Measurements from ENCODE around the gene FBXW7.
"Not testable (repeated sequence)": the region's sequence is repeated elsewhere in the genome, so short reads cannot be mapped to it uniquely, and the experiment has no call there.

The FBXW7 gene, protein sequence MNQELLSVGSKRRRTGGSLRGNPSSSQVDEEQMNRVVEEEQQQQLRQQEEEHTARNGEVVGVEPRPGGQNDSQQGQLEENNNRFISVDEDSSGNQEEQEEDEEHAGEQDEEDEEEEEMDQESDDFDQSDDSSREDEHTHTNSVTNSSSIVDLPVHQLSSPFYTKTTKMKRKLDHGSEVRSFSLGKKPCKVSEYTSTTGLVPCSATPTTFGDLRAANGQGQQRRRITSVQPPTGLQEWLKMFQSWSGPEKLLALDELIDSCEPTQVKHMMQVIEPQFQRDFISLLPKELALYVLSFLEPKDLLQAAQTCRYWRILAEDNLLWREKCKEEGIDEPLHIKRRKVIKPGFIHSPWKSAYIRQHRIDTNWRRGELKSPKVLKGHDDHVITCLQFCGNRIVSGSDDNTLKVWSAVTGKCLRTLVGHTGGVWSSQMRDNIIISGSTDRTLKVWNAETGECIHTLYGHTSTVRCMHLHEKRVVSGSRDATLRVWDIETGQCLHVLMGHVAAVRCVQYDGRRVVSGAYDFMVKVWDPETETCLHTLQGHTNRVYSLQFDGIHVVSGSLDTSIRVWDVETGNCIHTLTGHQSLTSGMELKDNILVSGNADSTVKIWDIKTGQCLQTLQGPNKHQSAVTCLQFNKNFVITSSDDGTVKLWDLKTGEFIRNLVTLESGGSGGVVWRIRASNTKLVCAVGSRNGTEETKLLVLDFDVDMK

DNA sequence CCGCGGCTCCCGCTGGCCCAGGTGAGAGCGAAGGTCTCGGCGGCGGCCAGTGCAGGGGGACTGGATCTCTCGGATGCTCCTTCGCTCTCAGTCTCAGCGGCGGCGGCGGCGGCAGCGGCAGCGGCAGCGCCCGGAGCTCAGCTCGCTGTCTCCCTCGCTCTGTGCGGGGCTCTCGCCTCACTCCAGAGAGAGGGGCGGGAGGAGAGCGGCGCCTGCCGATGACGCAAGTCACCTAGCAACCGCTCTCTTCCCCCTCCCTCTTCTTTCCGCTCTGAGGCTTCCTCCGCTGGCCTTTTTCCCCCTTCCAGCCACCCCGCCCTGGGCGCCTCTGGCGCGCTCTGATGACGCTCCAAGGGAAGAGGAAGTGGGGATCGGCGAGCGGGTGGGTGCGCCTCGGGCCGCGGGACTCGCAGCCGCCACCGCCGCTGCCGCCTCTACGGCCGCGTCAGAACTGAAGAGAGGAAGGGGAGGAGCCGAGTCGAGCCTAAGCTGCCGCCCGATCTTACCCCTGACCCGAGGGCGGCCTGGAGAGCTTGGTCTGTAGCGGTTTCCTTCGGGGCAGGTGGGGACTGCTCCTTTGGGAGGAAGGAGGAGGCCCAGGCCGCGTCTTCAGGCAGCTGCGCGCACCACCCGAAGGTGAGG lies at the start of gene FBXW7:
TSS of gene FBXW7 (minus strand) at position 190 of the 642 bp plus-strand sequence. CDS start 124,289 bp downstream, outside the sequence.
- DNase-seq: peak; percentile 100

DNA sequence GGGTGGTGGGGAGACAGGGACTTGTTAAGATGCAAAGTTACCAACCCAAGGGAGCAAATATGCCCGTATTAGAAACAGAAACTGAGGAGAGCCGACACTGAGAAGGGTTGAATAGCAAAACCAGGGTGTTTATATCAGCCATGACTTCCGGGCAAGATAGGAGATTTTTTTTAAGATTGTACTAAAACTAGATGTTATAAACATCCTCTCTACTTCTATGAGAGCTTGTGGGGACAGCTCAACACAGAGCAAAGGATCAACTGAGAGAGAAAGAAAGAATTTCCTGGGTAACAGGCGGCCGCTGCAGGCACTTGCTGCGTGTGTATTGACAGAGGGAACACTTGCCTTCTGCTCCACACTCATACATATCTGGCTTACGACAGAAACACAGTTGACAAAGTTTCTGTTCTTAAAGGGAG lies 49.1 kb upstream of the FBXW7 start:
- no peak for DNase-seq

DNA sequence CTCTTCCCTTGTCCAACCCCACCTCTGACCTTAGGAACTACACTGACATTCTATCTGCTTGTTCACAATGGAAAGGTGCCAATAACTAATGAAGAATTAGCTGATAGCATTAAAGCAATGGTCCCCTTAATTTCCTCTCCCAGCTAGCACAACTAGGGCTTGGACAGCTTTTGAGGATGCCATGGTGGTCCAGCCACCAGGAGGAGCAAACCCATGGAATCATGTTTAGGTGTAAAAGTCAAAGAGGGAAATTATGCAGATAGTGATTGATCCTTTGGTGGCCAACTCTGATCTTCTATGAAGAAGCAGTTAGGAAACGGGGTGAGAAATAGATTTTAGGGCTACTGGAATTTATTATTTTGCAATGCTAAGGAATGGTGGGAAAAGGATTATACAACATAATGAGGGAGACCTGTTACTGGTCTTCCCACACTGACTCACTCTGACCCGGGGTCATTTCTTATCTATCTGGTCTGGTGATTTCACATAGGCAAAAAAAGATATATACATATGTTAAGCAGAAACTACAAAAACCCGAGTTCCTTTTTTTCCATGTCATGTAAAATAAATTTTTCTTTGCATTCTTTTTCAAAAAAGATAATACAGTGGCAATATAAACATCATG lies 45.8 kb upstream of the FBXW7 start:
- no peak for DNase-seq

DNA sequence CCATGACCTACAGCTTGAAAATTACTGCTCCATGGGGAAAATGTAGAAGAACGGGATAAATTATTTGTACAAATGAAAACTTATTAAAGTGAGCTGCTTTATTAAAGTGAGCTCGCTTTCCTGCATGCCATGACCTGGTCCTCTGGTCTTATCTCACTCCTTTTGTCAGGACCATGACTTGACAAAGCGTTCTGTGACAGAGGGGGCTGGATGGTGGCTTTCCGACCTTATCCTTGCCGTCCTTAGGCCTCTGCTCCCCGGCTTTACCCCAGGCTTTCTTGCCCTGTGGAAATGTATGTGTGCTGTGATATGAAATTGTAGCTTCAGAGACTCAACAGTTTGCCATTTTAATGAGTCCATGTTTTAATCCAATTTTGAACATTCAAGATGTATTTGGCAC lies 44.0 kb upstream of the FBXW7 start:
- no peak for DNase-seq

DNA sequence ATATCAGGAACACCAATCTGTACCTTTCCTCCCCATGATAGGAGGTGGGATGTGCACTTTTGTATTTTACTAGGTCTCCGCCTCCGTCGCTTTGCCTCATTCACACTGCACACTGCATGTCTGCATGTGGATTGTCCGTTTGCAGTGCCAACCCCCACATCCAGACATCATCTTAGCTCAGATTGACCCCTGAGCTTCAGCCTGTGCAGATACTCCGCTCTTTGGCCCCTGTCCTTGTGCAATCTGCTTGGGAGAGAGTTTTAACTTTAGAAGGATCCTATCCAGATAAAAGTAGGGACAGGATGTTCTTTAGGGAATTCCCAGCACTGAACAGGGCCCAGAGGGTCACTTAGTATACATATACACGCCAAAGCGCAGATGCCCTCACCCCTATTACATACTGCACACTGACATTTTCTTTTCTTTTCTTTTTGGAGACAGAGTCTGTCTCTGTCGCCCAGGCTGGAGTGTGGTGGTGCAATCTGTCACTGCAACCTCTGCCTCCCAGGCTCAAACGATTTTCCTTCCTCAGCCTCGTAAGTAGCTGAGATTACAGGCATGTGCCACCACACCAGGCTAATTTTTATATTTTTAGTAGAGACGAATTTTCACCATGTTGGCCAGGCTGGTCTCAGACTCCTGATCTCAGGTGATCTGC lies 43.3 kb upstream of the FBXW7 start:
- DNase-seq: no peak

DNA sequence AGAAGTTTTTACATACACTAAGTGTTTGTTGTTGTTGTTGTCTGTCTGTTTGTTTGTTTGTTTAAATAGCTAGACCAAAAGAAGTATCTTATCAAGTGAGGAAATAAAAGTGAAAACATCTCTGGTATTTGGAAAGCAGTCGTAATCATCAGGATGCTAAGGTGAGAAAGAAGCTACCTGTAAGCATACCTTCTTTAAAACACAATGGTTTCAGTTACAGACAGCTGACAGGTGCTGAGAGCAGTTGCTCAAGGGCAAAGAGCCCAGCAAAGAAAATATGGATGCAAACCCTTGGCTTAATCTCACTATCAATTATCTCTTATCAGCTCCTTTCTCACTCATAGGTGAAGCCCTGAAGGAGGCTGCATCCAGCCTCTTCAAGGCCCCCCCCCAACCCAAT lies 42.8 kb upstream of the FBXW7 start:
- no peak for DNase-seq

DNA sequence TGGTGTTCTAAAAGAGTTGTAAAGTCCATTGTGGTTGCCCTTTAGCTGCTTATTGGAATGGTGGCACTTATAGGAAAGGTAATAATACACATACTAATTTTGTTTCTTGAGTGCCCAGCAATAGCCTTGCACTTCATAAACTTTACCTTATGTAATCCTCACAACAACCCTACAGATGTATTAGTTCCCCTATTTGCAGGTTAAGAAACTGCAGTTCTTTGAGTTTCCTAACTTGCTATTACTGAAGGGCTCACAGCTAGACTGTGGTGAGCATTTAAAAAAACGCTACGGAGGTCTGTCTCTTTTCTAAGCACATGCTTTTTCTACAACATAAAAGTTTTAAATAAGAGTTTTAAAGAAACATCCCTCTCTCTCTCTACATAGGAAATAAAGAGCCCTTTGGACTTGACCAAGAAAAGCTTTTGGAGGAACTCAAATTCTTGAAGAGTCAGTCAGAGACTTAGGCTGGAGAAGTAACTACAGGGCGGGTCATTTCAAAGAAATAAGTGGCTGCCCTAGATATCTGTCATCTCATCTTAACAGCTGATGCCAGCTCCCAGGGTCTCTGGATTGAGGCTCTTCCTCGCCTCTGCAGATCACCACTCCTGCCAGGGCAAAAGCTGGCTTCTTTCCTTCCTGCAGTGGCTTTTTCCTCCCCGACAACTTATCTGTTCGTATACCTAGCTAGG lies 42.0 kb upstream of the FBXW7 start:
- no peak for DNase-seq

DNA sequence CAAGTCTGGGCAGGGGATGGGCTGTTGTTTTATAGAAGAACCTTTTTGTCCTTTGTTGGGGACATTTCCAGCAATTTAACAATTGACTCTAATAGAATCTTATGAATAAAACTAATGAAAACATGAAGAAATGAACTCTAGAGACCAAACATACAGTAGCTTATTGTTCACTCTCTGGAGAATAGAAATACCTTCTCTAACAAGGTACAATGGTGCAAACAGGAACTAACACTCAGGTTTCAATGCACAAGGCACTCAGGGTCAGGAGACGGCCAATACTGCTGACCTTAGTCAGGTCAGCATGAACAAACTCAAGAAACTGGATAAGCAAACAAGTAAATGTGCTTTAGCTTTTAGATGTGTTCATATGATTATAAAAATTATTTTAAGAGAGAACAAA lies 39.6 kb upstream of the FBXW7 start:
- no peak for DNase-seq

DNA sequence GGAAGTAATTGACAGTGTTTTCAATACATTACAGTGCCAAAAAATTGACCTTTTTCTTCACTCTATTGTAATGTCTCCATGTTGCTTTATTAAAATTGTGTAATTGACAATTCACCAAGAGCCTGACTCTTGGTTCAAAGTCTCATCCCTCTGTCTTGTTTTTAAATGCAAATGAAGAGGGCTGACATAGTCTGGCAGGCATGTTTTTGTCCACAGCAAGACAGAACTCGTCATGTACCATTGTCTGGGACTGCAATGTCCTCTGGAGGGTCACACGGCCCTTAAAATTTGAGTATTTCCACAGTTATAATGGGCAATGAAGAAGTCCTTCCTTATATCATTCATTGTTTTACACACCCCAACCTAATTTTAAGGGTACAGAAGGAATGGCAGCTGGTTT lies 38.0 kb upstream of the FBXW7 start:
- DNase-seq: no peak

DNA sequence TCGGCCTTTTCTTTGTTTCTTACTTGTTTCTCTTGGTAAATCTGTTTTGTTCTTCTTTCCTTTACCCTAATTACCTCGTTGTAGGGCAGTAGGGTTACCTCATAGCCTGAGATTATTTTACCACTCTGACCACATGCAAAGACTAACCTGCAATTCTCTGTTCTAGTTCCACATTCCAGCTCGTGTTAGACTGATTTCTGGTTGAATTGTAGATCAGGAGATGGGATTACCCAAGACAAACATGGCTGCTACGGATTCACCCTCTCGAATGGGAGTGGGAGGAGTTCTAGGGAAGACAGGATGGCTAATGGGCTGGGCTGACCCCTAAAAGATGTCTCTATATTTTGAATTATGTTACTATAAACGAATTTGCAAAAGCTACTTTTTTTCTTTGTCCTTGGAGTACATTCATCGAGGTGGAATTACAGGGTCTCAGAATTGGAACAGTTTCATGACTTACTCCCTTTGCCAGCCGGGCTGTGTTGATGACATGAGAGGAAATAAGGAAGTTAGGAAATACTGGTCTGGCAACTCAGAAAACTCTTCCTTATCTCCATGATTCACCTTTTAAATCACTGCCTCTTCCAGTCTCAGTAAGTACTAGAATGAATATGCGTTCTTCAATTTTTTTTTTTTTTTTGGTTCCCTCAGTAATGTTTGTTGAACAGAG lies 36.7 kb upstream of the FBXW7 start:
- DNase-seq: no peak

DNA sequence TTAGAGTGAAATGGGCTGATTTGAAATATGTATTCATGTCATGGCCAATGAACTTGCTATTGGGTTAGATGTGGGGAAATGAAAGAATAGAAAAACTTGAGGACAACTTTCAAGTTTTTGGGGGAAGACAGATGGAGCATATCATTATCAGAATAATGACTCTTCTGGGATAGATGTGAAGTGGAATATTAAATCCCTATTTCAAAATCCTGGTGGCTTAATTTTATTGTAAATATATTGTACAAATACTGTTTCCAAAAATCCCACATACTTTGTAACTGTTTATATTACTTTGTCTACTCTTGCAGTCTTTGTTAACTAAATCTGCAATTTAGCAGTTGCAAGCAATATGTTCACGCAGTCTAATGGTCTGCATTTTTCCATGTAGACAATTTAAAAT lies 35.9 kb upstream of the FBXW7 start:
- DNase-seq: no peak

DNA sequence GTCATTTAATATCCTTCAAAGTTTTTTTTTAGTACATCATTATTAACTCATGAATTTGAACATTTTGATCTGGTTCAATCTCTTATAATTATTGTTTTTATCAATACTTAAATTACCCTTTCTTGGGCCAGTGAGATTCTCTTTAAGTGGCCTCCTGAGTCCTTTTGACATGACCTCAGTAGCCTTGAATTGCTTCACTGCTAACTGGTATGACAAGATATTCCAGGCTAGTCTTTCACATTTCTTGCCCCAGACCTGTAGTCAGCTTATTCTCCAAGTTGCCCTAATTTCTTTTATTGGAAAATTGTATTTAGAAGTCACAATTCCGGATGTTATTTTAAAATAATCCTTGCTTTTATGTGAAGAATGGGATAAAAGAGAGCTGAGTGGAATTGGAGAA lies 35.4 kb upstream of the FBXW7 start:
- no peak for DNase-seq

DNA sequence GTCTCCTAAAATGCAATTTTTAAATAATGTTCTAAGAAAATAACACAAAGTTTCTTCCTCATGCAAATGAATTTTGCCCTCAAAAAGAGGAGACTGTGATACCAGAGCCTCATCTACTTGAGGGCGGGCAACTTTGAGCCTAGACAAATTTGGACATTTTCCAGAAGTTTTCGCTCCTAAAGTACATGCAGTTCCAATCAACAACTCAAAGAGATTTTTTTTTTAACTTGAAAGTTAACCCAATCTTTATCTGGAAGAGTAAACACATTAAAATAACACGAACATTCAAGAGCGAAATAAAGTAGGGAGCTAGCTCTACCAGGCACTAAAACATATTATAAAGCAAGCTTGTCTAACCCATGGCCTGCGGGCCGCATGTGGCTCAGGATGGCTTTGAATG lies 29.4 kb upstream of the FBXW7 start:
- DNase-seq: no peak

DNA sequence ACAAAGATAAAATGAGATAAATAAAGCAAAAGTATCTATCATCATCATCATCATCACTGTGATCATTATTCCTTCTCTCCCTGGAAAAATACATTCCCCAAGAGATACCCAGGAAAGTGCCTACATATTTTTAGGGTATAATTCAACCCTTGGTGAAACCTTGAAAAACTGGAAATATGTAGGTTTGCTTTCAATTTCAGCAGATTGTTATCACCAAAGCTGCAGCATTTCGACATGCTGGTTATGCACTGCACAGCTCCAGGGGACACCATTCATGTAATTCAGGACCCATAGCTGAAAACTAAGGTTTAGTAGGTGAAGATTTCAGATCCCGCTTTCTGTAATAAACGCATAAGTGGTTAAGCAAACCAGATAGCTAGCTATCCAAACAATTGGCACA lies 28.4 kb upstream of the FBXW7 start:
- no peak for DNase-seq

DNA sequence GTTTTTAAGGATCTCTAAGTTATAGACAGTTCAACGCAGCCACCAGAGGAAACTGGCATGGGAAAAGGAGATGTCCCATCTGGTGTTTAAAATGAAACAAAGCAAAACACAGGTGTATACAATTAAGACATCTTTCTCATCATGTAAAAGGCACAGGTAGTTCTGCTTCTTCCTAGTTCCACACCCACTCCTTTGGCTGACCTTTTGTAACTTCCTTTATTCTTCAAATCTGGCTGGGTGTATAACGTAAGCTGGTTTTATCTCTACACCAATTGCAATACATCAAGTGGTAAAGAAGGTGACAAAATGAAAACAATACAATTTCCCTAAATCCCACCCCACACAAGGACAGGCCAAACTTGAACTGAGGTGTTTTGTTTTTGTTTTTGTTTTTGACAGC lies 27.3 kb upstream of the FBXW7 start:
- DNase-seq: no peak

DNA sequence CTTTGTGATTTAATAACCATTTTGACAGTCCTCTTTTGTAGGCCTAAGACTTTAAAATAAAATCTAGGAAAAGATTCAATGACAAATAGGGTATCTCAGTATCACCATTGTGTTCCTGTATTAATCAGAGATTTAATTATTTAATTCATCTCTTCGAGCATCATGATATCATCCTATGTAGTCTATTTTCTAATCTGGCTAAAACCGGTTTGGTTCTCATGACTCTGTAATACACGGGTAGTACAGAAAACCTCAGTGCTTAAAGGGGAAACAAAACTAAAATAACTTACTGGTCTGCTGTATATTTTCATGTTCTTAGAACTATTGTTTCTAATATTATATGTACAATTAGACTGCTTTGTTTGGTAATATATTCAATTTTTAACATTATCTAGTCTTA lies 23.7 kb upstream of the FBXW7 start:
- no peak for DNase-seq

DNA sequence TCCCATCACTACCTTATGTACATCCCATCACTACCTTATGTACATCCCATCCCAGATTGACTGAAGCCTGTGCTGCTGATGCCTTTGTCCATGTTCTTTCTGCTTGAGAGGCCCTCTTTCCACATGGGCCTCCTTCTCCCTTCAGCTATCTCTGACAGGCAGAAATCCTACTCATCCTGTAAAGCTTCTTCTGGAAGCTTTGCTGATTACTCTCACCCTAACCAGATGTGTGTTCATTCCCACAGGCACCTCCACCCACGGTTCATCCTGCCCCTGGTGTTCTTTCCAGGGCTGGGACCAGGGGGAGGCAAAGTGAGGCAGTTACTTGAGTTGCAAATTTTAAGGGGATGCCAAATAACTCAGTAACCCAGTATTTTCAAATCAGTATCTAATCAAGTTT lies 22.5 kb upstream of the FBXW7 start:
- DNase-seq: no peak

DNA sequence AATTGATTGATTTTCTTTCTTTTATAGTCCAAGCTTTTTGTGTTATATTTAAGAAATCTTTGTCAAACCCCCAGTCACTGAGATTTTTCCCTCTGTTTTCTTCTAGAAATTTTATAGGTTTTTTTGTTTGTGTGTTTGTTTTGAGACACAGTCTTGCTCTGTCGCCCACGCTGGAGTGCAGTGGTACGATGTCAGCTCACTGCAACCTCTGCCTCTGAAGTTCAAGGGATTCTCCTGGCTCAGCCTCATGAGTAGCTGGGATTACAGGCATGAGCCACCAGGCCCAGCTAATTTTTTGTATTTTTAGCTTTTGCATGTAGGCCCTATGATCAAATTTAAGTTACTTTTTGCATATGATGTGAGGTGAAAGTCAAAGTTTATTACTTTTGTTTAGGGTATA lies 20.9 kb upstream of the FBXW7 start:
- DNase-seq: no peak

DNA sequence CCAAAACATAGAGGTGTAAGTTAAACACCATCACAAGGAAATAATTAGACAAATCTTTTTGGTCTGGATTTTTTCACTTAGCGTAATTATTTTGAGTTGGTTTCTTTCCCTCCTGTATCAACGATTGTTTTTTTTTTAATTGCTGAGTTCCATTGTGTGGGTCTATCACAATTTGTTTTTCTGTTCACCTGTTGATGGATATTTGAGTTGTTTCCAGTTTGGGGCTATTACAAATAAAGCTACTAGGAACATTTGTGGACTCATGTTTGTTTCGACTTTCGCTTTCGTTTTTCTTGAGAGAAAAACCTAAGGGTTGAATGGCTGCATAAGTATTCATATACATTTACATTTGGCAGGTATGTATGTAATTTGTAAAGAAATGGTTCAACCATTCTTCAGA lies 20.4 kb upstream of the FBXW7 start:
- no peak for DNase-seq

DNA sequence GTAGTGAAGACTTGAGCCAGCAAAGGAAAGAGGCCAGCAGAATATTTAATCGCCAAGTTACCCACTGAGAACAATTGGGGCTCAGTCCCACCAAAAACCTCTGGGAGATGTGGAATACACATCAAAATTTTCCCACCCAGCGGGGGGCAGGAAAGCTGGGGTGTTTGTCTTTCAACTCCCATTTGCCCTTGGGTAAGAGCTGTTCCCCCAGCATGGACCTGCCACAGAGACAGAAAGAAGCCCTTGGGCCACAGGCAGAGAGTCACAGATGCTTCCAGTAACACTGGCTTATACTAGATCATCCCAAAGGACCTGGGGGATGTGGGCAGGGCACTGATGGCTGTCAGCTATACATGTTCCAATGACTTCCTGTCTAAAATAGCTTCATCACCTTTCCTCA lies 18.9 kb upstream of the FBXW7 start:
- DNase-seq: no peak

DNA sequence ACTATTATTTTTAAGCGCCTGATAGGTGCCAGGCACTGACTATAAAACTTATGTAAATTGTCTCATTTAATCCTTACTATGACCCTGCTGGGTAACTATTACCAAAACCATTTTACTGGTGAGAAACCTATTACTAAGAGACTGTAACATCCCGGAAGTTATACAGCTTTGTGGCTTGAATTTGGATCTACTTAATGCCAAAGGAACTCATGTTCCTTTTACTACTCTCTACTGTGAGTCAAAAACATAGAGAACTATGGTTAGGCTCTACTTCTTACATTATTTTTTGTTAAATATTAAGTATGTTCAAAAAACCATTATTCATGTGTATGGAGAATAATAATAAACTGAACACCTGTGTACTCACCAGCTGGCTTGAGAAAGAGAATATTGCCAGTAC lies 14.8 kb upstream of the FBXW7 start:
- DNase-seq: not testable (repeated sequence)

DNA sequence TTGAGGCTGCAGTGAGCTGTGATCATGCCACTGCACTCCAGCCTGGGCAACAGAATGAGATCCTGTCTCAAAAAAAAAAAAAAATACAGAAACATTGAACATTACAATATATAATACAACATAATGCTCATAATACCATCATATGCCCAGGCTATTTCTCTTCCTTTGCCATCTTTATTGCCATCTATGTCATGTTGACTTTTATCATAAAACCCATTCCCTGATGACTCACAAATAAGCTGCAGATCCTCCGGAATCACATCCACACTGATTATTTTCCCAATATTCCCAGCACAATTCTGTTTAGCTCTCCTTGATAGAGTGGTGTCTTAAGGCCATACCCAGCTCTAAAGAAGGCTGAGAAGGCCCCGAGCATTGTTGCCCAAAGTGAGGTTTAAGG lies 9.2 kb upstream of the FBXW7 start:
- DNase-seq: no peak
